Measurements from ENCODE around the gene SLC6A19. TPM values are rescaled to one million over a fixed set of nuclear protein-coding genes. Genes with fewer than 3 reads are reported as not detected.

SLC6A19 gene
- total and polyA plus RNA-seq, 2 of the 4 experiments (the other 2 are of a cell fraction) = not detected

DNA sequence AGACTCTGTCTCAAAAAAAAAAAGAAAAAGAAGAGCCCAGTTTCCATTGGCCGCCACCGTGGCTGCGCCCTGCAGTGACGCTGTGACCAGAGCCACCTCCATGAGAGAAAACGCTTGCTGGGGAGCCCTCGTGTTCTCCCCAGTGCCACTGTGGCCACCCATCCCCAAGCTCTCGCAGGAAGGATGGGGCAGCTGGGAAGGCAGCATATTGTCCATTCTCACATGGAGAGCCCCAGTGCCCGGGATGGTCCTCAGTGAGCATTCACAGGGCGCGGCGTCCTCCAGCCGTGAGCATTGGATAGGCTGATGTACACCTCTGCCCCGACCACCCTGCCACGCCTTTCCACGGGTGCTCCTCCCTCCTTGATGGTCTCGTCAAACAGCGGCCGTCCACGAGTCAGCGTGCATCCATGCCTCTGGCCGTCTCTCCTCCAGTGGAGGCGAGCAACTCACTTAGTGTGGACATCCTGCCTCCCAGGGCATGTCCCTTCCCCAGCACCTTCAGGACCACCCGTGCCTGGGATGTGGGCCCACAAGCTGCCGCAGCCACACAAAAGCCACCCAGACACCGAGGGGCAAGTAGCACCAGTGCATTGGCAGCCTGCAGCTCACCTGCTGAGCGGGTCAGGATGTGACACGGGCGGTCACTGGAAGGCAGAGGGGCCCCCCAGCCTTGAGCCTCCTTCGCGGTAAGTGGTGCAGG, 23.4 kb upstream of the SLC6A19 start:
- no peak overlapping the region for H3K4me2 ChIP-seq (ENCODE audit: low read depth, low read length)
- 80% methylated on average over 15 of the region's 30 CpGs; no CpG with 5 or more reads in 1 of the 2 experiments for WGBS, 2 experiments (ENCODE audit: extremely low coverage in 2 of 2, insufficient read length in 1 of 2)
- no peaks in the 10 kb centered on the region for H3K4me1 ChIP-seq (ENCODE audit: control insufficient read depth, insufficient read depth, low read length)
- H3K18ac ChIP-seq (ENCODE audit: low read depth, low read length) = no peak overlapping the region
- no peaks in the 10 kb centered on the region for H4K20me1 ChIP-seq (ENCODE audit: insufficient read depth, low read length)
- no peak for TF ChIP-seq RCOR1 (IDR thresholded peaks at IDR 0.05; ENCODE audit: insufficient replicate concordance, low read length)
- H3K56ac ChIP-seq (ENCODE audit: extremely low read depth, insufficient read depth, low read length) = no peak overlapping the region
- H2BK20ac ChIP-seq (ENCODE audit: low read depth, low read length) = no peak overlapping the region
- ATAC-seq (ENCODE audit: low read depth) = no peak
- intact Hi-C loops (cut with micrococcal nuclease) (no loop called here), dilution Hi-C loops (cut with HindIII; ENCODE audit: low sequenced_read_pairs, unreplicated experiment) (no loop called here), in situ Hi-C loops (cut with MboI; ENCODE audit: low sequenced_read_pairs) (loop anchor here (10.0 kb wide), 1 partner anchor 243 kb away; no protein-coding TSS in a partner anchor)
- no peak overlapping the region for H3K4ac ChIP-seq (ENCODE audit: low read depth, low read length)
- H2BK15ac ChIP-seq (ENCODE audit: low read depth, low read length) = no peak overlapping the region
- no peak for DNase-seq
- no TSS peak for BruUV-seq (replicated peaks)
- H4K5ac ChIP-seq (ENCODE audit: low read depth, low read length) = no peak overlapping the region
- H3K9ac ChIP-seq (ENCODE audit: low read depth, low read length) = no peak overlapping the region
- H3K36me3 ChIP-seq (ENCODE audit: control insufficient read depth, insufficient read depth, low read length) = no peaks in the 10 kb centered on the region
- no peak overlapping the region for H3K4me3 ChIP-seq (ENCODE audit: insufficient read depth, low read depth, low read length)
- H3K27ac ChIP-seq (ENCODE audit: insufficient read depth, low read length) = no peak overlapping the region
- ChIA-PET CTCF (no interaction called here), POLR2A (ENCODE audit: unreplicated experiment) (no interaction called here)
- no peak overlapping the region for H2AFZ ChIP-seq (replicated peaks; ENCODE audit: low read length, poor library complexity)
- H3K9me3 ChIP-seq (ENCODE audit: control insufficient read depth, insufficient read depth, low read length) = peaks cover 2% of the 10 kb centered on the region; the same call in 1 of the 2 replicates
- H2BK5ac ChIP-seq (ENCODE audit: low read depth, low read length, poor library complexity, severe bottlenecking) = no peak overlapping the region
- H2BK120ac ChIP-seq (ENCODE audit: low read depth, low read length) = no peak overlapping the region
- no peak overlapping the region for H4K91ac ChIP-seq (ENCODE audit: insufficient read depth, low read depth, low read length)
- no peak overlapping the region for H2AK9ac ChIP-seq (replicated peaks; ENCODE audit: low read depth, low read length, poor library complexity)
- no peak overlapping the region for H3K14ac ChIP-seq (replicated peaks; ENCODE audit: low read depth, low read length)
- no peaks in the 10 kb centered on the region for H3K79me1 ChIP-seq (ENCODE audit: low read depth in 1 of 2, low read length in 2 of 2)
- peaks cover 14% of the 10 kb centered on the region; the same call in 1 of the 2 replicates for H3K27me3 ChIP-seq (ENCODE audit: control insufficient read depth, insufficient read depth, low read length)
- no peak overlapping the region for H3K23ac ChIP-seq (ENCODE audit: low read depth, low read length)
- no peak overlapping the region for H4K8ac ChIP-seq (ENCODE audit: low read depth in 2 of 2, low read length in 2 of 2)
- H2AK5ac ChIP-seq (ENCODE audit: low read depth, low read length) = no peak overlapping the region
- no peaks in the 10 kb centered on the region for H3K9me1 ChIP-seq (ENCODE audit: insufficient read depth, low read length)

All from IMR-90 (cell line).